DMS79 treated with DMSO at 0.1 percent for 48 hours (cell line): ENCODE results near the gene NLGN2.

Experiments used
- DNase-seq: peaks from one replicate; lab custom pipeline; 2025; lab: John Stamatoyannopoulos, UW

NLGN2 gene

DNA sequence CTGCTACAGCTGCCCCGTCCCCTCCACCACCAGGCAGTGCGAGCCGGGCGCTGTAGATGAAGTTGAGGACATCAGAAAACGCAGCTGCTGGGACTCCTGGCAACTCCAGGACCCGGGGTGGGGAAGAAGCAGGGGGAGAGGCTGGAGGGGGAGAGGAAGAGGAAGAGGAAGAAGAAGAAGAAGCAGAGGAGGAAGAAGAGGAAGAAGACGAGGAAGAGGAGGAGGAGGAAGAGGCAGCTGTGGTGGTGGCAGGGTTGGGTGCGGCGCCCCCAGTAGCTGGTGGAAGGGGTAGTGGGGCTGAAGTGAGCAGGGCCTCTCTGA, 58.6 kb downstream of the NLGN2 start:
- DNase-seq = no peak

DNA sequence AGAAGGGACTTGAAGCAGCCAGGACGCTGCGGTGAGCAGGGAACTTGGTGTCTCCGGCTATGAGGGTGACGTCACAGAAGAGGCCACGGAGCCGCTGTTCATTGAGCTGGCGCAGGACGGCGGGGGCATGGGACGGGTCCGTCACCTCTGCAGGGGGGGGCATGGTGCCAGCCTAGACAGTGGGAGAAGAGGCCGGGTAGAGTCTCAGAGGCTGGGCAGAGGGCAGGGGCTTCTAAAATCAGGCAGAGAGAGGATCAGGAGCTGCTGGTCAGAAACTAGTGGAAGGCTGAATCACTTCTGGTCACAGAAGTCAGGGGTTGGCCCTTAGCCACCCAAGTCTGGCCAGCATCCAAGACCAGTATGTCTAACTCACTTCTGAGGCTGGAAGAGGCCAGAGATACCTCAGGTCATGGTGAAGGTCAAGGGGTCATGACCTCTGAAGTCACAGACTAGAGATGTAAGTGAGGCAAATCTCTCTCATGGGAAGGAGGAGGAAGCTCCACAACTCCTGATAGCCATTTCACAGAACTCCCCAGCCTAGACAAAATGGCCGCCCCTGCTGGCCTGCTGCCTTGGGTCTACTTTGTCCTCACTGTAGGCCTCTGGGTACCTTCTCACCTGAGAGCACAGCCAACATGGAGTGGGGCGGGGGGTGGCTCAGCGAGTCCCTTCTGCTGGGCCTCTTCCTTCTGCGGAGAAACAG, 59.1 kb downstream of the NLGN2 start:
- DNase-seq = no peak

DNA sequence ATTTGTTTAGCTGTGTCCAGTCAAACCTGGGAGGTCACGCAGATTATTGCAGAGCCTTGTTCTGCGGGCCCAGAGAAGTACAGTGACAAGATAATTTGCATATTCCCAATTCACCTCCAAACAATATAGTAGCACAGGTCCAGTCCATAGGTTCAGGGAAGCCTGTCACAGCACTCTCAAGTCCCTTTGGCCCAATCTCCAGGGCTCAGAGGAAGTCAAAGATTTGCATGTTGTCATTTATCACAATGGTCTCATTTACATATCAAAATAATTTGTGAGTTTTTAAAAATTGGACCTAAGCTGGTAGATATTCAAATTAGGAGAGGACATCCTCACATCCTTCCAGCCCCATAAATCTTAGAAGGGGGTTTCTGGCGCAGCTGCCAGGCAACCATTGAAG, 59.9 kb downstream of the NLGN2 start:
- no peak for DNase-seq

DNA sequence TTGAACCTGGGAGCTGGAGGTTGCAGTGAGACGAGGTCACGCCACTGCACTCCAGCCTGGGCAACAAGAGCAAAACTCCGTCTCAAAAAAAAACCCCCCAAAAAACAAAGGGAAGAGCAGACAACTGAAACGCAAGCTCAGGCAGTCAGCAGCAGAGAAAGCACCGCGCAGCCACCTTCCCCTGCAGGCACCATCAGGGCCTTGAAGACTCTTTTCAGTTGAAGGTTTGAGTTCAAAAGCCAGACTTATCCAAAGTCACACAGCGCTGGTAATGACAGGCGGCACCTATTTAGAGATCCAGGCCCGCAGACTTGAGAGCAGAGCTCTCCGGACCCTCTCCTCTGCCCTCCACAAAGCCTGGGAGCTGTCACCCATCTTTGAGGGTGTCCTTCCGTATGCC, 60.6 kb downstream of the NLGN2 start:
- DNase-seq = no peak

DNA sequence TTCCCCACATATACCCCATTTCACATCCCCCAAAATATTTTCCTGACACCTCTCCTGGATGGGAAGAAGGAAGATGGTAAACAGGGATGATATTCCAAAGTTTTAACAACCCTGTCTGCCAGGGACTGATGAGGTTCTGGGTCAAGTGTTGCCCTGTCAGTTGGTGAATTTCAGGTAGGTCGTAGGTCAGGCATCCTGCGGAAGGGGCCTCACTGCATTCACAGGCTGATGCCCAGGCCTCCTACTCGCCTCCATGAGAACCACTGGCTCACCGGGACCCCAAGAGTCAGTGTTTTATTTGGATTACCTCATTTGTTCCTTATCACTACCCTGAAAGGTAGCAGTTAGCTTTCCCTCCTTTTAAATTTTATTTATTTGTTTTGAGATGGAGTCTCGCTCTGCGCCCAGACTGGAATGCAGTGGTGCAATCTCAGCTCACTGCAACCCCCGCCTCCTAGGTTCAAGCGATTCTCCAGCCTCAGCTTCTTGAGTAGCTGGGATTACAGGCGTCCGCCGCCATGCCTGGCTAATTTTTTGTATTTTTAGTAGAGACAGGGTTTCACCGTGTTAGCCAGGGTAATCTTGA, 61.3 kb downstream of the NLGN2 start:
- no peak for DNase-seq
